ENCODE data around the gene HMG20B.
"Not testable (repeated sequence)": the region's sequence is repeated elsewhere in the genome, so short reads cannot be mapped to it uniquely, and the experiment has no call there.

The HMG20B gene

GRCh38 chr19:3584036-3584802 lies 11.5 kb downstream of the HMG20B start:
- DNase-seq (ENCODE audit: low read depth), result not testable (repeated sequence)

- no peak for DNase-seq (ENCODE audit: low read depth)
These were observed 12.8 kb downstream of the HMG20B start, which contains the start of gene GIPC3 for GRCh38 chr19:3585301-3586126. TSS of gene GIPC3 (plus strand) at chr19:3585478. CDS start at chr19:3585598, 120 bp downstream.

- DNase-seq (ENCODE audit: low read depth), result no peak
These were observed 13.4 kb downstream of the HMG20B start for GRCh38 chr19:3586127-3586626.

- no peak for DNase-seq (ENCODE audit: low read depth)
These were observed 14.1 kb downstream of the HMG20B start for GRCh38 chr19:3586707-3587346.

- DNase-seq (ENCODE audit: low read depth), result no peak
These were observed 16.7 kb downstream of the HMG20B start for GRCh38 chr19:3589439-3589838.

GRCh38 chr19:3589949-3590348 lies 17.2 kb downstream of the HMG20B start:
- no peak for DNase-seq (ENCODE audit: low read depth)

- no peak for DNase-seq (ENCODE audit: low read depth)
These were observed 18.4 kb downstream of the HMG20B start for GRCh38 chr19:3590991-3591659.

GRCh38 chr19:3591876-3592613 lies 19.3 kb downstream of the HMG20B start:
- no peak for DNase-seq (ENCODE audit: low read depth)

GRCh38 chr19:3593156-3593555 lies 20.4 kb downstream of the HMG20B start:
- DNase-seq (ENCODE audit: low read depth), result no peak

GRCh38 chr19:3595521-3596061 lies 22.8 kb downstream of the HMG20B start:
- DNase-seq (ENCODE audit: low read depth), result no peak

GRCh38 chr19:3599776-3600187 lies 27.0 kb downstream of the HMG20B start:
- no peak for DNase-seq (ENCODE audit: low read depth)

- no peak for DNase-seq (ENCODE audit: low read depth)
These were observed 28.3 kb downstream of the HMG20B start for GRCh38 chr19:3601021-3601420.

- DNase-seq (ENCODE audit: low read depth), result no peak
These were observed 30.5 kb downstream of the HMG20B start for GRCh38 chr19:3603121-3603811.

- DNase-seq (ENCODE audit: low read depth), result no peak
These were observed 31.7 kb downstream of the HMG20B start for GRCh38 chr19:3604227-3604986.

- no peak for DNase-seq (ENCODE audit: low read depth)
These were observed 32.2 kb downstream of the HMG20B start for GRCh38 chr19:3604987-3605343.

GRCh38 chr19:3605361-3605760 lies 32.6 kb downstream of the HMG20B start:
- DNase-seq (ENCODE audit: low read depth), result no peak

GRCh38 chr19:3605770-3606169 lies 33.0 kb downstream of the HMG20B start:
- DNase-seq (ENCODE audit: low read depth), result no peak

- DNase-seq (ENCODE audit: low read depth), result no peak
These were observed 33.5 kb downstream of the HMG20B start for GRCh38 chr19:3606174-3606689.

- DNase-seq (ENCODE audit: low read depth), result peak; percentile 51
These were observed 34.0 kb downstream of the HMG20B start, which contains the start of gene TBXA2R for GRCh38 chr19:3606690-3607289. TSS of gene TBXA2R (minus strand) at chr19:3606875. CDS start at chr19:3600634, 6,241 bp downstream.

Measured in stimulated activated CD8-positive, alpha-beta memory T cell treated with anti-CD3 and anti-CD28 coated beads, Interleukin-12 subunit alpha, Interleukin-12 subunit beta, amount 100 ng/mL, for 4 hours (primary cell).